HPDE6-E6E7 (cell line): ENCODE results near the gene PPM1N.

Experiments used
- DNase-seq: peaks from one replicate; pipeline ENCODE4 v3.0.0; 2011; ENCODE audit warnings: missing footprints; ENCODE audit errors: extremely low spot score

The PPM1N gene

GRCh38 chr19:45528744-45529419 lies 30.6 kb downstream of the PPM1N start:
- DNase-seq = peak; percentile 83

DNA sequence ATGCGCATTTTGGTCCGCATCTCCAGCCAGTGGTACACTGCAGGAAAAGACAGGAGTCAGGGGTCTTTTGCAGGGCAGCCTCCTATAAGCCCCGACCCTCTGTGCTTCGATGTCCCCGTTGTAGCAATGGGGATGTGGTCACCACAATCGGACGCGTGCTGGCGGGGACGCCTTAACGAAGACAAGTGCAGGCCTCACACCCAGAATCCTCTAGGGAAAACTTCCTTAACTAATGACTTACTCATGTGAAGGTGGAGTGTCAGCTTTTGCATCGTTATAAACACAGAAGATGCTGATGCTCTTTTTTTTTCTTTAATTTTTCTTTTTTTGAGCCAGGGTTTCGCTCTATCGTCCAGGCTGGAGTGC lies 31.2 kb downstream of the PPM1N start:
- DNase-seq = no peak

- no peak for DNase-seq
These were observed 33.1 kb downstream of the PPM1N start for GRCh38 chr19:45531349-45531748.

DNA sequence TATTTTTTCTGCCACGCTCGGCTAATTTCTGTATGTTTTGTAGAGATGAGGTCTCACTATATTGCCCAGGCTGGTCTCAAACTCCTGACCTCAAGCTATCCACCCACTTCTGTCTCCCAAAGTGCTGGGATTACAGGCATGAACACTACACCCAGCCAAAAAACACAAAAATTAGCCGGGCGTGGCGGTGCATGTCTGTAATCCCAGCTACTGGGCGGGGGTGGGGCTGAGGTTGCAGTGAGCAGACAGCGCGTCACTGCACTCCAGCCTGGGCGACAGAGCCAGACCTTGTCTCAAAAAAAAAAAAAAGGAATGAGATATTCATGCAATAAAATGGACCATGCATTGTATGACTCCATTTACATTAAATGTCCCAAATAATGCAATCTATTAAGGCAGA lies 41.2 kb downstream of the PPM1N start:
- no peak for DNase-seq

GRCh38 chr19:45542234-45542668 lies 44.0 kb downstream of the PPM1N start:
- DNase-seq = no peak

DNA sequence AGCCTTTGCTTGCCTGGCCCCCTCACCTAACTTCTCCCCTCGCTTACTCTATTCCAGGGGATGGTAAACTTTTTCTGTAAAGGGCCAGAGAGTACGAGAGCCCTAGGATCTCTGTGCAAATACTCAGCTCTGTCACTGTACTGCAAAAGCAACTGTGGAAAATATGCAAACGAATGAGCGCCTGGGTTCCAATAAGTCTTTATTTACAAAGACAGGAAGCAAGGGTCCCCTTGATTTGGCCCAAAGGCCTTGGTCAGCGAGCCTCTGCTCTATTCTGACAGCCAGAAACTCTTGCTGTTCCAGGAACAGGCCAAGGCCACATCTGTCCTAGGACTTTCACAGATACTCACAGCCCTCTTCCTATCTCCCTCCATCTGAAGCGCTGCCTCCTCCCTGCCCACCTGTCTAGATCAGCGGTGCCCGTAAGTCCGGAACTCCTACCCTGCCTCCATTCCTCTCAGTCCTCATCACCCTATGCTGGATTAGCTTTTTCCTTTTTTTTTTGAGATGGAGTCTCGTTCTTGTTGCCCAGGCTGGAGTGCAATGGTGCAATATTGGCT lies 49.0 kb downstream of the PPM1N start:
- DNase-seq = no peak

GRCh38 chr19:45547965-45548609 lies 49.8 kb downstream of the PPM1N start:
- peak; percentile 60 for DNase-seq
